Neural cell (in vitro differentiated cells): ENCODE data around the gene ZCCHC3. TPM values are rescaled to one million over a fixed set of nuclear protein-coding genes. Genes with fewer than 3 reads are reported as not detected.

Source experiments
- H2AFZ ChIP-seq: fragments of 200-600, 300-800 bp; sonication (generic), shearing (Covaris generic); 2 replicates; pipeline ENCODE4 v1.6.0; 2014; ENCODE audit warnings: low read depth, mild to moderate bottlenecking, antibody characterized with exemption, low read length, moderate library complexity
- H3F3A ChIP-seq: fragments of 200-600 bp; shearing (Covaris generic); 2 replicates; pipeline ENCODE4 v1.6.1; 2016; ENCODE audit warnings: mild to moderate bottlenecking, moderate library complexity, mixed read lengths, antibody characterized with exemption, low read length; ENCODE audit not compliant: insufficient read depth, poor library complexity, severe bottlenecking
- H3K27ac ChIP-seq: fragments of 200-600, 300-800 bp; sonication (generic), shearing (Covaris generic); 2 replicates; pipeline ENCODE4 v1.5.1; 2014; ENCODE audit warnings: mild to moderate bottlenecking, low read length, moderate library complexity
- H3K27me3 ChIP-seq: fragments of 300-800, 200-600 bp; sonication (generic), shearing (Covaris generic); 2 replicates; pipeline ENCODE4 v1.6.0; 2014; ENCODE audit warnings: mild to moderate bottlenecking, low read depth, low read length, moderate library complexity; ENCODE audit not compliant: insufficient read depth
- H3K36me3 ChIP-seq: fragments of 300-800, 200-600 bp; sonication (generic), shearing (Covaris generic); 2 replicates; pipeline ENCODE4 v1.5.1; 2014; ENCODE audit warnings: mild to moderate bottlenecking, antibody characterized with exemption, low read length, moderate library complexity; ENCODE audit not compliant: insufficient read depth
- H3K4me2 ChIP-seq: fragments of 300-800, 200-600 bp; sonication (generic), shearing (Covaris generic); 2 replicates; pipeline ENCODE4 v1.6.0; 2014; ENCODE audit warnings: mild to moderate bottlenecking, low read length
- H3K4me3 ChIP-seq: fragments of 300-800, 200-600 bp; sonication (generic), shearing (Covaris generic); 2 replicates; pipeline ENCODE4 v1.5.1; 2014; ENCODE audit warnings: mild to moderate bottlenecking, low read length, moderate library complexity
- H3K79me2 ChIP-seq: fragments of 200-600 bp; shearing (Covaris generic); replicated peaks from 2 replicates; pipeline ENCODE4 v1.6.0; 2014; ENCODE audit warnings: mild to moderate bottlenecking, low read length, moderate library complexity; ENCODE audit not compliant: insufficient read depth
- H3K9ac ChIP-seq: fragments of 300-800, 200-600 bp; sonication (generic), shearing (Covaris generic); 2 replicates; pipeline ENCODE4 v1.6.1; 2016; ENCODE audit warnings: mild to moderate bottlenecking, low read length, mixed read lengths
- H3K9me2 ChIP-seq: fragments of 200-600 bp; shearing (Covaris generic); 2 replicates; pipeline ENCODE4 v1.6.1; 2016; ENCODE audit warnings: mild to moderate bottlenecking, low read length, mixed read lengths; ENCODE audit not compliant: insufficient read depth
- H3K9me3 ChIP-seq: fragments of 200-600, 300-800 bp; sonication (generic), shearing (Covaris generic); 2 replicates; pipeline ENCODE4 v1.6.1; 2016; ENCODE audit warnings: mild to moderate bottlenecking, mixed run types, low read length, moderate library complexity, mixed read lengths
- H4K20me1 ChIP-seq: fragments of 200-600 bp; shearing (Covaris generic); 2 replicates; pipeline ENCODE4 v1.6.1; 2016; ENCODE audit warnings: mild to moderate bottlenecking, mixed run types; ENCODE audit not compliant: insufficient read depth
- CTCF ChIP-seq: fragments of 450-650 bp; IDR thresholded peaks from 2 replicates; pipeline ENCODE4 v1.5.1; 2014; ENCODE audit warnings: antibody characterized with exemption, mild to moderate bottlenecking, moderate library complexity; ENCODE audit not compliant: poor library complexity, severe bottlenecking
- EP300 ChIP-seq: fragments of 450-650 bp; conservative IDR thresholded peaks from 2 replicates; pipeline ENCODE4 v1.6.1; 2014; ENCODE audit warnings: antibody characterized with exemption, mild to moderate bottlenecking, moderate library complexity; ENCODE audit not compliant: poor library complexity, severe bottlenecking
- EZH2 ChIP-seq: fragments of 200-600, 300-800 bp; shearing (Covaris generic), sonication (generic); IDR thresholded peaks from 2 replicates; pipeline ENCODE4 v1.6.1; 2014; ENCODE audit warnings: antibody characterized with exemption, low read length, borderline replicate concordance, mild to moderate bottlenecking; ENCODE audit not compliant: insufficient read depth, poor library complexity, severe bottlenecking
- MXI1 ChIP-seq: fragments of 450-650 bp; conservative IDR thresholded peaks from 2 replicates; pipeline ENCODE4 v1.6.1; 2014; ENCODE audit warnings: antibody characterized with exemption, mild to moderate bottlenecking; ENCODE audit not compliant: poor library complexity, severe bottlenecking
- POLR2AphosphoS5 ChIP-seq: IDR thresholded peaks from 2 replicates; pipeline ENCODE4 v1.6.1; 2012
- RAD21 ChIP-seq: fragments of 450-650 bp; conservative IDR thresholded peaks from 2 replicates; pipeline ENCODE4 v1.6.1; 2014; ENCODE audit warnings: antibody characterized with exemption, mild to moderate bottlenecking, moderate library complexity
- REST ChIP-seq: IDR thresholded peaks from 2 replicates; pipeline ENCODE4 v1.6.1; 2012; ENCODE audit warnings: borderline replicate concordance
- SMC3 ChIP-seq: fragments of 450-650 bp; conservative IDR thresholded peaks from 2 replicates; pipeline ENCODE4 v1.6.1; 2014; ENCODE audit warnings: antibody characterized with exemption, mild to moderate bottlenecking, moderate library complexity; ENCODE audit not compliant: poor library complexity
- TAF1 ChIP-seq: IDR thresholded peaks from 2 replicates; pipeline ENCODE4 v1.6.1; 2012; ENCODE audit warnings: low read depth
- polyA plus RNA-seq: library from polyadenylated mRNA; depleted of rRNA; stranded (reverse); fragments of >200 nt; gene quantifications from 2 replicates; pipeline ENCODE4 v1.2.3, GENCODE V29; 2014

Gene ZCCHC3
- polyA plus RNA-seq, 1 donor from 2014 or later, result 15.5 TPM

DNA sequence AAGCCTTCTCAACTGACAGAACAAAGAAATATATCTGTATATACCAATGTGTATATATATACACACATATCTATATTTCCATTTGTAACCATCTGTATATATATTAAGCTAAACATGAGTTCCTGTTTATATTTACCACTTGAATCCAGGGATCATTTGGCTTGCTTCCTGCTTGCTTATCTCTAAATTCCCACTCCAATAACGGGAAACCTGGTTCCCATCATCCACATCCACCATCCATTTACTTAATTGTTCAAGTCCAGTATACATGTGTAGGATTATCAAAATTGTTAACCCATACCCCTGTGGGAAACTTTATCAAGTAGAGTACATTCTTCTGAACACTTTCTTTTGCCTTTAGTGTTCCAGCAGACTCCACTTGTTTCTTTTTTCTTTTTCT, 15.5 kb downstream of the ZCCHC3 start:
- H3K9me2 ChIP-seq, result no peaks in the 10 kb centered on the region
- H3K79me2 ChIP-seq, result peaks cover 4% of the 10 kb centered on the region
- H3F3A ChIP-seq, result peaks cover 20% of the 10 kb centered on the region
- H3K9me3 ChIP-seq, result no peaks in the 10 kb centered on the region
- TF ChIP-seq TAF1, result no peak
- TF ChIP-seq SMC3, result no peak
- TF ChIP-seq EP300, result no peak
- TF ChIP-seq CTCF, result no peak
- TF ChIP-seq REST, result no peak
- no peak for TF ChIP-seq POLR2AphosphoS5
- TF ChIP-seq MXI1, result no peak
- no peak for TF ChIP-seq RAD21
- no peak for TF ChIP-seq EZH2
- H3K4me2 ChIP-seq, result no peak overlapping the region
- H4K20me1 ChIP-seq, result no peaks in the 10 kb centered on the region
- no peaks in the 10 kb centered on the region for H3K27me3 ChIP-seq
- no peak overlapping the region for H2AFZ ChIP-seq
- no peak overlapping the region for H3K4me3 ChIP-seq
- H3K27ac ChIP-seq, result no peak overlapping the region
- H3K9ac ChIP-seq, result no peak overlapping the region
- H3K36me3 ChIP-seq, result no peaks in the 10 kb centered on the region

DNA sequence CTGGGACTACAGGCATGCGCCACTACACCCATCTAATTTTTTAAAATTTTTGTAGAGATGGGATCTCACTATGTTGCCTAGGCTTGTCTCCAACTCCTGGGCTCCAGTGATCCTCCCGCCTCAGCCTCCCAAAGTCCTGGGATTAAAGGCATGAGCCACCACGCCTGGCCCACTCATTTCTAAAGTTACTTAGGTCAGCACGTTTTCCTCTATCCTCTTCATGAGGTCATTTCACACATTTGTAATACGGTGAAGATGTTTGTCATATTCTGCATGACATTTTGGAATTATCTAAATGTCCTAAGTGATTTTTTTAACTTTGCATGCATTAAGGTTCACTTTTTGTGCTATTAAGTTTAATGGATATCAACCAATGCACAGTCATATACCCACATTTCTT, 16.0 kb downstream of the ZCCHC3 start:
- TF ChIP-seq SMC3, result no peak
- no peak for TF ChIP-seq REST
- no peak for TF ChIP-seq CTCF
- no peak for TF ChIP-seq TAF1
- TF ChIP-seq EP300, result no peak
- TF ChIP-seq POLR2AphosphoS5, result no peak
- no peak for TF ChIP-seq MXI1
- TF ChIP-seq EZH2, result no peak
- TF ChIP-seq RAD21, result no peak
- H3K36me3 ChIP-seq, result no peaks in the 10 kb centered on the region
- H4K20me1 ChIP-seq, result no peaks in the 10 kb centered on the region
- H3K9me2 ChIP-seq, result no peaks in the 10 kb centered on the region
- H3K4me3 ChIP-seq, result no peak overlapping the region
- no peak overlapping the region for H3K9ac ChIP-seq
- H3K27ac ChIP-seq, result no peak overlapping the region
- H2AFZ ChIP-seq, result no peak overlapping the region
- peaks cover under 1% of the 10 kb centered on the region for H3K79me2 ChIP-seq
- H3K27me3 ChIP-seq, result no peaks in the 10 kb centered on the region
- no peaks in the 10 kb centered on the region for H3K9me3 ChIP-seq
- peaks cover 17% of the 10 kb centered on the region for H3F3A ChIP-seq
- H3K4me2 ChIP-seq, result no peak overlapping the region
